ENCODE data around the gene SND1. TPM values are rescaled to one million over a fixed set of nuclear protein-coding genes. Genes with fewer than 3 reads are reported as not detected.

Gene SND1
- total RNA-seq, 4 donors from 2014 or later: 70.8 to 141 (median 85.7) TPM

DNA sequence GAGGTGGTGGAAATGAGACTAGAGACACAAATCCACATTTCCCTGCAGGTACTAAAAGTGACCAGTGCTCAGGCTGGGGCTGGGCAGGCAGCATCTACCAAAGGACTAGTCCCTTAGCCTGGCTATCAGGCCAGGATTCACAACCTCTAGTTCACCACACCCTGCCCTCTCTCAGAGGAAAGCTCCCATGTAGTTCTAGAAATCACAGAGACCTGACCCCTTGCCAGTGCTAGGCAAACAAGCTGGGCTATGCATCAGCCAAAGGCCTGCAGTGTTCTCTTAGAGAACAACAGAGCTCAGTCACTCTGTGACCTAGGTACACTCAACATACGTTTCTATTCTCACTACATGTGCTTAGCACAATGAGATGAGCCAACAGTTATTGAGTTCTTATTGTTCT is 405.9 kb downstream of the SND1 start:
- DNase-seq (ENCODE audit: low spot score in 2 of 2): no peak
- Histone ChIP-seq H3K4me3 (no peak overlapping the region), H3K9me3 (no peaks in the 10 kb centered on the region), H3K4me1 (no peaks in the 10 kb centered on the region), H3K36me3 (no peaks in the 10 kb centered on the region), H3K27ac (no peak overlapping the region), H3K27me3 (no peaks in the 10 kb centered on the region)
- WGBS, 2 donors: 20 to 43% methylated on average over 1 of the region's 1 CpG
- TF ChIP-seq CTCF (IDR thresholded peaks at IDR 0.05): no peak
- no peak for TF ChIP-seq POLR2A (IDR thresholded peaks at IDR 0.05)
- TF ChIP-seq EP300 (IDR thresholded peaks at IDR 0.05): no peak

DNA sequence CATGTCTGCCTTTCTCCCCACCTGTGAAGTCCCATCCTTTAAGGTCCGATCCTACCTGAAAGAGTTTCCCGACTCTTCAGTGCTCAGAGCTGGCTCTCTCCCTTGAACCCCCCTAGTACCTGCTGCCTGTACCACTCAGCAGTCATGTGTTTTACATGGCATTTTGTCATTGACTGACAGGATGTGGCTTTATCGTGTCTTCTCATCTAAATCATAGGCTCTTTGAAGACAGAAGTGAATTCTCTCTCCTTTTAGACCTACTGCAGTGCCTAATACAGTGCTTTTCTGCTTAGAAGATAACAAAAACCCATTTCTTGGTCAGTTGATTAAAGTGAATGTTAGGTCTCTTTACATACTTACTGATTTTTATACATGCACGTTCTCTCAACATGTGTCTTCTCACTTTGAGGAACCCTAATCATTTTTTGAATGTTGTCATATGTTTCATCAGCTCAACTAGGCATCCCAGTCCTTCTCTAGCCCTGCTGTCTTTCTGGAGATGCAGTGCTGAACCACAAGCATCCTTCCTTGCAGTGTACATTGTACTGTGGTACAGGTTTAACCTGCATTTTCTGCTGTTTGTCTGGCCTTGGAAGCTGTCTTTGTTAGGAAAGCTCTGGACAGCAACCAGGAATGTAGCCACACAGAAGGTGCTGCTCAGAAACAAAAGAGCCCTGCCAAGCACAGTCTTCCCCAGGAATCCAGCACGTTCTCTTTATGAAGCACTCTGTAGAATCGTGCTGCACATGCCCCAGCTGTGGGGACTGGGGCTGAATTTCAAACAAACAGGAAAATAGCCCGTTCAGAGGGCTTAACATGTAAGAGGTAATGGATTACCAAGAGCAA is 407.4 kb downstream of the SND1 start:
- H3K27me3 ChIP-seq: no peaks in the 10 kb centered on the region
- no peak for TF ChIP-seq POLR2A (IDR thresholded peaks at IDR 0.05)
- TF ChIP-seq CTCF (IDR thresholded peaks at IDR 0.05): no peak
- TF ChIP-seq EP300 (IDR thresholded peaks at IDR 0.05): no peak
- H3K9me3 ChIP-seq: no peaks in the 10 kb centered on the region
- no peak overlapping the region for H3K4me3 ChIP-seq
- WGBS, 2 donors: 84 to 89% methylated on average over 7 of the region's 7 CpGs
- no peak overlapping the region for H3K27ac ChIP-seq
- no peak for DNase-seq (ENCODE audit: low spot score in 2 of 2)
- no peaks in the 10 kb centered on the region for H3K36me3 ChIP-seq
- no peaks in the 10 kb centered on the region for H3K4me1 ChIP-seq

DNA sequence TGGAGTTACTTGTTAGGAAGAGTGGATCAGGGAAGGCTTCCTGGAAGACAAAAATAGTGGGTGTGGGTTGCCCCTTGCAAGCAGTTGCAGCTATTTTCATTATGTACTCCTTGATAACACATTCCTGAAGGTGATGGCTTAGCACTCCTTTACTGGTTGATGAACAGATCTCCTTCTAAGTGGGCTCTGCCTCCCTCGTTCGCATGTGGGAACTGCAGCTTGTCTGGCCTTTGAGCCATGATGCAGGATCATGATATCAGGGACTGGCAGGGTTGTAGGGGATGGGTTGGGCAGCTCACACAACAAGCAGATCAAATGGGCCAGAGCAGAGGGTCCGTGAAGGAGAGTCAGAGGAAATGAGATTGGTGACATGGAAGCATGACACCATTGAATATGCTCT is 408.0 kb downstream of the SND1 start:
- no peak for TF ChIP-seq EP300 (IDR thresholded peaks at IDR 0.05)
- no peak for TF ChIP-seq POLR2A (IDR thresholded peaks at IDR 0.05)
- no peak for TF ChIP-seq CTCF (IDR thresholded peaks at IDR 0.05)
- 78 to 80% methylated on average over 3 of the region's 3 CpGs for WGBS, 2 donors
- no peak for DNase-seq (ENCODE audit: low spot score in 2 of 2)
- Histone ChIP-seq H3K9me3 (no peaks in the 10 kb centered on the region), H3K4me1 (no peaks in the 10 kb centered on the region), H3K36me3 (no peaks in the 10 kb centered on the region), H3K27me3 (no peaks in the 10 kb centered on the region), H3K4me3 (no peak overlapping the region), H3K27ac (no peak overlapping the region)

DNA sequence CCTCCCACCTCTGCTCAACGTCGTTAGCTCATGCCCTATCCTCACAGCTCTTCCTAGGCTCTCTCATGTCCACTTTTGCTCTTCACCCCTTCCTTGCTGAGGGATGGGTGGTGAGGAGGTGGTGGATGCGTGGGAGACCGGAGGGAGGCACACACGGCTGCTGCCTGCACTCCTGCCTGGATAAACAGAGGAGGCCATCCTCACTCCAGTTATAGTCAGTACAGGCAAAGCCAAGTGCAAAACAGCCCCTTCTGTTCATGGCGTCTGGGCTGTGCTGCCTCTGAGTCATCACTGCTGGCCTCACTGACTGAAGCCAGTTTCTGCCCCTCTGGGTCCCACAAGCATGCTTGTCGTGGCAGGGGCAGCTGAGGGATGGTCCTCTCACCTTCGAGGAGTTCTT is 411.1 kb downstream of the SND1 start:
- H3K27ac ChIP-seq: no peak overlapping the region
- 71 to 85% methylated on average over 8 of the region's 8 CpGs for WGBS, 2 donors
- no peaks in the 10 kb centered on the region for H3K36me3 ChIP-seq
- no peaks in the 10 kb centered on the region for H3K27me3 ChIP-seq
- H3K4me3 ChIP-seq: no peak overlapping the region
- H3K9me3 ChIP-seq: no peaks in the 10 kb centered on the region
- H3K4me1 ChIP-seq: no peaks in the 10 kb centered on the region
- DNase-seq (ENCODE audit: low spot score in 2 of 2): no peak
- TF ChIP-seq EP300 (IDR thresholded peaks at IDR 0.05) (no peak), POLR2A (IDR thresholded peaks at IDR 0.05) (no peak), CTCF (IDR thresholded peaks at IDR 0.05) (no peak)

GRCh38 chr7:128065872-128066271 is 413.9 kb downstream of the SND1 start:
- Histone ChIP-seq H3K27ac (no peak overlapping the region), H3K9me3 (no peaks in the 10 kb centered on the region), H3K36me3 (peaks cover 0 to 7% (median 0%) of the 10 kb centered on the region in 3 donors), H3K27me3 (no peaks in the 10 kb centered on the region), H3K4me1 (no peaks in the 10 kb centered on the region), H3K4me3 (no peak overlapping the region)
- 84 to 96% methylated on average over 7 of the region's 7 CpGs for WGBS, 2 donors
- TF ChIP-seq POLR2A (IDR thresholded peaks at IDR 0.05) (no peak), EP300 (IDR thresholded peaks at IDR 0.05) (no peak), CTCF (IDR thresholded peaks at IDR 0.05) (no peak)
- no peak for DNase-seq (ENCODE audit: low spot score in 2 of 2)
